ENCODE measurements around the gene SDF2L1.

SDF2L1 gene

DNA sequence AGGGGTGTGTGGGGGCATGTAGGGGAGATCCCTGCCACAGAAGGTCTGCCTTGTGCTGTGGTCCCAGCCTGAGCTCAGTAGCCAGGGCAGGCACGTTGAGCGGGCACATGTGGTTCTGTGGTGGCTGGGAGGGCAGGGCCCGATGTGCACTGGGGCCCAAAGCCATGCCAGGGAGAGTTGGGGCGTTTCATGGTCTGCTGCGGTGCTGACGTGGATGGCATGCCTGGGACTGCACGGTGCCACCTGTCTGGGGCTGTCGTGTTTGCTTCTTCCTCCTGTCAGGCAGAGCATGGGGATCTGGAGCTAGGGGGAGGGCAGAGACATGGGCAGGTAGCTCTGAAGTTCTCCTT, 43.0 kb downstream of the SDF2L1 start:
- TF ChIP-seq, protein P1, sequence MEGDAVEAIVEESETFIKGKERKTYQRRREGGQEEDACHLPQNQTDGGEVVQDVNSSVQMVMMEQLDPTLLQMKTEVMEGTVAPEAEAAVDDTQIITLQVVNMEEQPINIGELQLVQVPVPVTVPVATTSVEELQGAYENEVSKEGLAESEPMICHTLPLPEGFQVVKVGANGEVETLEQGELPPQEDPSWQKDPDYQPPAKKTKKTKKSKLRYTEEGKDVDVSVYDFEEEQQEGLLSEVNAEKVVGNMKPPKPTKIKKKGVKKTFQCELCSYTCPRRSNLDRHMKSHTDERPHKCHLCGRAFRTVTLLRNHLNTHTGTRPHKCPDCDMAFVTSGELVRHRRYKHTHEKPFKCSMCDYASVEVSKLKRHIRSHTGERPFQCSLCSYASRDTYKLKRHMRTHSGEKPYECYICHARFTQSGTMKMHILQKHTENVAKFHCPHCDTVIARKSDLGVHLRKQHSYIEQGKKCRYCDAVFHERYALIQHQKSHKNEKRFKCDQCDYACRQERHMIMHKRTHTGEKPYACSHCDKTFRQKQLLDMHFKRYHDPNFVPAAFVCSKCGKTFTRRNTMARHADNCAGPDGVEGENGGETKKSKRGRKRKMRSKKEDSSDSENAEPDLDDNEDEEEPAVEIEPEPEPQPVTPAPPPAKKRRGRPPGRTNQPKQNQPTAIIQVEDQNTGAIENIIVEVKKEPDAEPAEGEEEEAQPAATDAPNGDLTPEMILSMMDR (IDR thresholded peaks at IDR 0.05; ENCODE audit: low read depth, low read length, missing control alignments): no peak
- no peak for DNase-seq (ENCODE audit: low read depth)
- no peak overlapping the region for H3K4me3 ChIP-seq (ENCODE audit: low read depth, low read length)

DNA sequence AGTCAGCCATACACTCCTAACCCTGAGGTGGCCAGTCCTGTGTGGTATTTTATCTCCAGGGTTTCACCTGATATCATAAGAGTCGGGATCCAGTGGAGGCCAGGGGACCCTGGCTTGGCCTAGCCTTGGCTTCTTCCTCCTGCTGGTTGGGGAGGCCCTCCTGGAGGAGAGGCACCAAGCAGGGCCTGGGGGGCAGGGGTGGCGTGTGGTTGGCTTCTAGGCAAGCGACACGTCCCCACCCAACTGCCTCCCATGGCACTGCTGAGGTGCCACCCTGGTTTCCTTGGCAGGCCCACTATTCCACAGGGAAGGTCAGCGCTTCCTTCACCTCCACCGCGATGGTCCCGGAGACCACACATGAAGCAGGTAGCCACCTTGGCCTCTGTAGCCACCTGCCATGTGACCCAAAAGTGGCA, 44.1 kb downstream of the SDF2L1 start:
- no peak overlapping the region for H3K4me3 ChIP-seq (ENCODE audit: low read depth, low read length)
- TF ChIP-seq, protein P1 (IDR thresholded peaks at IDR 0.05; ENCODE audit: low read depth, low read length, missing control alignments): no peak

DNA sequence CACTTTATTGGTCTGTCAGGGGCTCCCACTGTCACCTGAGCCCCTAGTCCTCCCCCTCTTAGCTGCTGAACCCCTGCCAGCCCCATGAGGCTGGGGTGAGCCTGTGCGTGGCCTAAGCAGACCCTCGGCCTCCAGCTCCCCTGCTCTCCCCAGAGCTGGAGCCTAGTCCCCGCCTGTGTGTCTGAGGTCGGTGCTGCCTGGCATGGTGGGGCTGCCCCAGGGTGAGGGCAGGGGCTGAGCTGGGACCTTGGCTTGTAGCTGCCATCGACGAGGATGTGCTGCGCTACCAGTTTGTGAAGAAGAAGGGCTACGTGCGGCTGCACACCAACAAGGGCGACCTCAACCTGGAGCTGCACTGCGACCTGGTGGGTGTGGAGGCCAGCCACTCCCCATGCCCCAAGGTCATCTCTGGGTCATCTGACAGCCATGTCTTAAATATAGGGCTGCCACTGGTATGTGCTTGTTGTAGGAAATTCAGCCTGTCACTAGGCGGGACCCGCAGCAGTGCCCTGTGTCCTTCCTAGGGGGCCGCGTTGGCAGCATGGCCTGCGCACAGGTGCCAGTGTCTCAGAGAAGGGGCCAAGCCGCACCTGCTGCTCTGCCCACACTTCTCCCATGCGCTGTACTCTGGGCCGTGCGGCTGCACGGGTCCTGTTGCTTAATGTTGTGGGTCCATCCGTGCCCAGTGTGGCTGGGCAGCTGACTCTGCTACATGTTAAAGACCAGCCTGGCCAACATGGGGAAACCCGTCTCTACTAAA, 44.7 kb downstream of the SDF2L1 start:
- DNase-seq (ENCODE audit: low read depth): no peak
- no peak overlapping the region for H3K4me3 ChIP-seq (ENCODE audit: low read depth, low read length)
- TF ChIP-seq, protein P1 (IDR thresholded peaks at IDR 0.05; ENCODE audit: low read depth, low read length, missing control alignments): no peak

More for the DNA sequence above, 44.1 kb downstream of the SDF2L1 start:
- DNase-seq (ENCODE audit: low read depth): no peak

DNA sequence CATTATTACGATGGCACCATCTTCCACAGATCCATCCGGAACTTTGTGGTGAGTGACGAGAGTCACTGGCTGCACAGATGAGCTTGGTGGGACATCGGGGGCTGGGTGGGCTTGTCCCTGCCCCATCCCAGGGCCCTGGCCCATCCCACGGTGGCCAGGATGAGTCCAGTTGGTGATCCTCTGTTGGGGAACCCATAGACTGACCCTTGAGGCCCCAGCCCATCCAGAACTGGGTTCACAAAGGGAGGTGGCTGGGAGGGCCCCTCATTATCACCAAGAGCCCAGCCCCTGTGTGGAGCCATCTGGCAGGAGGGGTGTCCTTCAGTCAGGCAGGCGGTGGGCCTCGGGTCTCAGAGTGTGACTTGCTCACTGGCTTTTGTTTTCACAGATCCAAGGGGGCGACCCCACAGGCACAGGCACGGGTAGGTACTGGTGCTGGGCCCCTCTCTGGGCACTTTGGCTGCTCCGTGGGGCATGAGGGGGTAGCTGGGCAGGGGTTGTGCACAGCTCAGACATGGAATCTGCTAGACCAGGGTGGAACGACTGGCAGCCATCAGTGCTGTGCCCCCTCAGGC, 45.7 kb downstream of the SDF2L1 start:
- DNase-seq (ENCODE audit: low read depth): no peak
- no peak overlapping the region for H3K4me3 ChIP-seq (ENCODE audit: low read depth, low read length)
- TF ChIP-seq, protein P1 (IDR thresholded peaks at IDR 0.05; ENCODE audit: low read depth, low read length, missing control alignments): no peak

DNA sequence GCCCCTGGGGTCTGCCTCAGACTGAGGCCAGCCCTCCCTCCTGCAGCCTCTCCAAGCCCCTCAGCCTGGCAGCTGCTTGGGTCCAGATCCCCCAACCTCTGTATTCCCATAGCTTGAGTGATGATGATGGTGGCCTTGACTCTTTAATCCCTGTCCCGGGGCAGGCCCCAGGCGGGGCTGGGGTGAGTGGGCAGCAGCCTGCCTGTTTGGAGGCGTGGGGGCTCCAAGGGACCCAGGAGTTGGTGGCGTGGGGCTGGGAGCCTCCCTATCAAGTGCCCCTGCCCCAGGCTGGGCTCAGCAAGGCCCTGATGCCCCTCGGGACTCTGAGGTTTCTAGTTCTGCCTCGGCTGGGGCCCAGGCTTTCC, 46.2 kb downstream of the SDF2L1 start:
- no peak for DNase-seq (ENCODE audit: low read depth)
- TF ChIP-seq, protein P1 (IDR thresholded peaks at IDR 0.05; ENCODE audit: low read depth, low read length, missing control alignments): no peak
- no peak overlapping the region for H3K4me3 ChIP-seq (ENCODE audit: low read depth, low read length)

DNA sequence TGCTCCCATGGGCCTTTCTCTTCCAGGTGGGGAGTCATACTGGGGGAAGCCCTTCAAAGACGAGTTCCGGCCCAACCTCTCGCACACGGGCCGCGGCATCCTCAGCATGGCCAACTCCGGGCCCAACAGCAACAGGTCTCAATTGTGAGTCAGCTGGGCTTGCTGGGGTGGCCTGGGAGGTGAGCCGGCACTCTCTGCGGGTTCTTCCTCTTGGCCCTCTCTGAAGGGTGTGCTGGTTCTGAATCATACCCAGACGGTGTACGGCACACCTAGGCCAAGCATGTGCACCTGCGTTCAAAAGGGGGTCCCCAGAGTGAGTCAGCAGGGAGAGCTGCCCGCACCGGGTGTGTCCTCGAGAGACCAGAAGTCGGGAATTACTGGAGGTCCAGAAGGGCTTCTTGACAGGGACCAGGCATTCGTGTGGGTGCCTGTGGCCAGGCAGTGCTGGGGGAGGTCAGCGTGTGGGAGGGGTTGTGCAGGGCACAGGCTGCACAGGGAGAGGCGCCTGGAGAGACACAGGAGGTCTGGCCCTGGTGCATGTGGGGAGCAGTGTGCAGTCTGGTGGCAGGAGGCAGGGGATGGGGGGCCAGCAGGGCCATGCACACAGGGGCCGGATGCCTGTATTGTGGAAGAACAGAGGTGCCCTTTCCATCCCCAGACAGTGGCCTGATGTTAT, 46.7 kb downstream of the SDF2L1 start:
- TF ChIP-seq, protein P1 (IDR thresholded peaks at IDR 0.05; ENCODE audit: low read depth, low read length, missing control alignments): no peak
- no peak for DNase-seq (ENCODE audit: low read depth)
- no peak overlapping the region for H3K4me3 ChIP-seq (ENCODE audit: low read depth, low read length)

Data from GM12864 (cell line).